ENCODE data around the gene RPS16. TPM values are rescaled to one million over a fixed set of nuclear protein-coding genes. Genes with fewer than 3 reads are reported as not detected.
"Not testable (repeated sequence)": the region's sequence is repeated elsewhere in the genome, so short reads cannot be mapped to it uniquely, and the experiment has no call there.

Gene RPS16
- total RNA-seq, 6 donors from 2014 or later = 634 to 2,303 (median 1,625) TPM

DNA sequence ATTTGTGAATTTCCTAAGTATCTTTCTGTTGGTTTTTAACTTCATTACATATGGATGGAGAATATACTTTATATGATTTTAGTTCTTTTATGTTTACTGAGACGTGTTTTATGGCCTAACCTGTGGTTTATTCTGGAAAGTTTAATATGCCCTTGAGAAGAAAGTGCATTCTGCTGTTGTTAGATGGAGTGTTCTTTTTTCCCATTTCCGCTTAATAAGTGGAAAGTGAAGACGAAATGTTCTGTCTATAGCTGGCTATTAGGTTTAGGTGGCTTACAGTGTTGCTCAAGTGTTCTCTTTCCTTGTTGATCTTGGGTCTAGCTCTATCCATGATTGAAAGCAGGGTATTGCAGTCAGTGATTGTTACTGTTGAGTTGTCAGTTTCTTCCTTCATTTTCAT lies 27.7 kb upstream of the RPS16 start:
- Histone ChIP-seq H3K9me3 (no peaks in the 10 kb centered on the region), H3K4me1 (no peaks in the 10 kb centered on the region), H3K27me3 (no peaks in the 10 kb centered on the region), H3K4me3 (no peak overlapping the region), H3K27ac (no peak overlapping the region), H3K36me3 (peaks cover 40 to 95% (median 79%) of the 10 kb centered on the region in 4 donors)
- TF ChIP-seq, protein P1, sequence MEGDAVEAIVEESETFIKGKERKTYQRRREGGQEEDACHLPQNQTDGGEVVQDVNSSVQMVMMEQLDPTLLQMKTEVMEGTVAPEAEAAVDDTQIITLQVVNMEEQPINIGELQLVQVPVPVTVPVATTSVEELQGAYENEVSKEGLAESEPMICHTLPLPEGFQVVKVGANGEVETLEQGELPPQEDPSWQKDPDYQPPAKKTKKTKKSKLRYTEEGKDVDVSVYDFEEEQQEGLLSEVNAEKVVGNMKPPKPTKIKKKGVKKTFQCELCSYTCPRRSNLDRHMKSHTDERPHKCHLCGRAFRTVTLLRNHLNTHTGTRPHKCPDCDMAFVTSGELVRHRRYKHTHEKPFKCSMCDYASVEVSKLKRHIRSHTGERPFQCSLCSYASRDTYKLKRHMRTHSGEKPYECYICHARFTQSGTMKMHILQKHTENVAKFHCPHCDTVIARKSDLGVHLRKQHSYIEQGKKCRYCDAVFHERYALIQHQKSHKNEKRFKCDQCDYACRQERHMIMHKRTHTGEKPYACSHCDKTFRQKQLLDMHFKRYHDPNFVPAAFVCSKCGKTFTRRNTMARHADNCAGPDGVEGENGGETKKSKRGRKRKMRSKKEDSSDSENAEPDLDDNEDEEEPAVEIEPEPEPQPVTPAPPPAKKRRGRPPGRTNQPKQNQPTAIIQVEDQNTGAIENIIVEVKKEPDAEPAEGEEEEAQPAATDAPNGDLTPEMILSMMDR (IDR thresholded peaks at IDR 0.05) = no peak
- TF ChIP-seq POLR2A (IDR thresholded peaks at IDR 0.05) (no peak), POLR2AphosphoS5 (IDR thresholded peaks at IDR 0.05) (no peak), EP300 (IDR thresholded peaks at IDR 0.05) (no peak)
- ATAC-seq (ENCODE audit: low FRiP score in 2 of 2) = no peak
- 71 to 83% methylated on average over 3 of the region's 3 CpGs for WGBS, 2 donors
- DNase-seq = no peak

DNA sequence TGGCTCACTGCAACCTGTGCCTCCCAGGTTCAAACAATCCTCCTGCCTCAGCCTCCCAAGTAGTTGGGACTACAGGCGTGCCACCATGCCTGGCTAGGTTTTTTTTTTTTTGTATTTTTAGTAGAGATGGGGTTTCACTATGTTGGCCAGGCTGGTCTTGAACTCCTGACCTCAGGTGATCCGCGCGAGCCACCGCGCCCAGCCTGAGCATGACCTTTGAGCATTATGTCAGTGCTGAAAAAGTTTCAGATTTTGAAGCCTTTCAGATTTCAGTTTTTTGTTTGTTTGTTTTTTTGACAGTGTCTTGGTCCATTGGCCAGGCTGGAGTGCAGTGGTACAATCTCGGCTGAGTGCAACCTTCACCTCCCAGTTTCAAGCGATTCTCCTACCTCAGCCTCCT lies 15.5 kb upstream of the RPS16 start:
- H3K4me3 ChIP-seq; H3K9me3 ChIP-seq; H3K27ac ChIP-seq; H3K27me3 ChIP-seq; DNase-seq; ATAC-seq (ENCODE audit: low FRiP score in 2 of 2): not testable (repeated sequence)
- H3K36me3 ChIP-seq = peaks cover 9 to 65% (median 25%) of the 10 kb centered on the region in 4 donors
- WGBS, 2 donors = 95 to 97% methylated on average over 8 of the region's 8 CpGs
- peaks cover 30 to 47% (median 32%) of the 10 kb centered on the region in 4 donors for H3K4me1 ChIP-seq

GRCh38 chr19:39449116-39449797 lies 13.5 kb upstream of the RPS16 start:
- Histone ChIP-seq H3K27me3 (no peaks in the 10 kb centered on the region), H3K4me1 (peaks cover 34 to 56% (median 38%) of the 10 kb centered on the region in 4 donors), H3K36me3 (peaks cover 5 to 47% (median 13%) of the 10 kb centered on the region in 4 donors), H3K27ac (no peak overlapping the region), H3K4me3 (no peak overlapping the region), H3K9me3 (no peaks in the 10 kb centered on the region)
- no peak for TF ChIP-seq EP300 (IDR thresholded peaks at IDR 0.05)
- TF ChIP-seq, protein P1 (IDR thresholded peaks at IDR 0.05) = no peak
- no peak for TF ChIP-seq POLR2A (IDR thresholded peaks at IDR 0.05)
- no peak for TF ChIP-seq POLR2AphosphoS5 (IDR thresholded peaks at IDR 0.05)
- 71 to 80% methylated on average over 8 of the region's 8 CpGs for WGBS, 2 donors
- no peak for DNase-seq
- ATAC-seq (ENCODE audit: low FRiP score in 2 of 2) = no peak

- no peak for TF ChIP-seq EP300 (IDR thresholded peaks at IDR 0.05)
- no peak for TF ChIP-seq POLR2A (IDR thresholded peaks at IDR 0.05)
- no peak for TF ChIP-seq POLR2AphosphoS5 (IDR thresholded peaks at IDR 0.05)
- TF ChIP-seq, protein P1 (IDR thresholded peaks at IDR 0.05) = no peak
- WGBS, 2 donors = 52 to 57% methylated on average over 3 of the region's 3 CpGs
- no peaks in the 10 kb centered on the region for H3K9me3 ChIP-seq
- no peaks in the 10 kb centered on the region for H3K27me3 ChIP-seq
- H3K4me1 ChIP-seq = peaks cover 34 to 59% (median 39%) of the 10 kb centered on the region in 4 donors
- peaks cover 1 to 37% (median 4%) of the 10 kb centered on the region in 4 donors for H3K36me3 ChIP-seq
- H3K27ac ChIP-seq = no peak overlapping the region
- H3K4me3 ChIP-seq = no peak overlapping the region
- DNase-seq = no peak
- ATAC-seq (ENCODE audit: low FRiP score in 2 of 2) = no peak
These were observed 12.5 kb upstream of the RPS16 start for GRCh38 chr19:39448271-39448670.

GRCh38 chr19:39446365-39447084 lies 10.8 kb upstream of the RPS16 start:
- peak overlapping the region; percentile 67 to 98 (median 90) for H3K4me3 ChIP-seq
- DNase-seq (no peak), ATAC-seq (ENCODE audit: low FRiP score in 2 of 2) (no peak)
- no peaks in the 10 kb centered on the region for H3K9me3 ChIP-seq
- peaks cover 34 to 59% (median 39%) of the 10 kb centered on the region in 4 donors for H3K4me1 ChIP-seq
- H3K36me3 ChIP-seq = peaks cover 0 to 20% (median 0%) of the 10 kb centered on the region in 4 donors
- H3K27ac ChIP-seq = peak overlapping the region; percentile 90 to 96 (median 94)
- no peaks in the 10 kb centered on the region for H3K27me3 ChIP-seq
- TF ChIP-seq, protein P1 (IDR thresholded peaks at IDR 0.05) = no peak
- TF ChIP-seq POLR2AphosphoS5 (IDR thresholded peaks at IDR 0.05) (no peak), POLR2A (IDR thresholded peaks at IDR 0.05) (no peak), EP300 (IDR thresholded peaks at IDR 0.05) (no peak)
- 83 to 84% methylated on average over 16 of the region's 16 CpGs for WGBS, 2 donors
